BE2C (cell line): ENCODE measurements around the gene PGLYRP2.
A peak's percentile ranks its signal among the peaks of the same experiment; 100 is the strongest.

Source experiments
- DNase-seq: peaks from one replicate; pipeline ENCODE4 v3.0.0-alpha.2; 2020
- H3K27me3 ChIP-seq: fragments of 250-450 bp; sonication (Bioruptor Pico); 2 replicates; pipeline ENCODE4 v1.5.1; 2020; ENCODE audit warnings: mild to moderate bottlenecking
- H3K36me3 ChIP-seq: fragments of 250-450 bp; sonication (Bioruptor Pico); 2 replicates; pipeline ENCODE4 v1.5.1; 2020; ENCODE audit warnings: mild to moderate bottlenecking
- H3K4me1 ChIP-seq: fragments of 250-450 bp; sonication (Bioruptor Pico); 2 replicates; pipeline ENCODE4 v1.5.1; 2020
- H3K4me3 ChIP-seq: 2 replicates; pipeline ENCODE4 v1.5.1; 2011; ENCODE audit warnings: low read depth, low read length
- H3K9me3 ChIP-seq: fragments of 250-450 bp; sonication (Bioruptor Pico); 2 replicates; pipeline ENCODE4 v1.5.1; 2020
- TF ChIP-seq, protein P1 (sequence below): IDR thresholded peaks from 2 replicates; pipeline ENCODE4 v1.5.1; 2012; ENCODE audit warnings: mild to moderate bottlenecking, low read depth, low read length

The PGLYRP2 gene

DNA sequence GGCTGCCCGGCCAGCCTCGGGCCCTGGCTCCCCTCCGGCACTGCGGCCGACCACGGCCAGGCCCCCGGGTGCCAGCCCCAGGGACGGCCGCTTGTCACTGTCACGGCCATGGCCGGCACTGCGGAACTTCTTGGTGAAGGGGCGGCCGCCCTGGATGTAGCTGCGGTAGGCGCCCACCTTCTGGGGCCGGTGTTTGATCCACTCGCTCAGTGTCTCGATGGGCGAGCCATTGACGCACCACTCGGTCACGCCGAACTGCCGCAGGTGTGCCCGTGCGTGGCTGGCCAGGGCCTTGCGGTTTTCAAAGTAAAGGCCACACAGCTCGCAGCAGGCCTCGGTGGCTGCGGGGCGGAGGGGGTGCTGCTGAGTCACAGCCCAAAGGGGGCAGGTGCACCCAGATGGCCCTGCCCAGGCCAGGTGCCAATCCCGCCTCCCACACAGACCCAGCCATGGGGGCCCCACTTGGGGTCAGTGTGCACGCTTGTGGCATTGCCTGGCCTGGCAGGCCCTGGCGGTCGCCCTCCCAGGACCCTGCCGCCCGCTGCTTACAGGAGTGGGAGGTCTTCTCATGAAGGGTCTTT is 54.5 kb downstream of the PGLYRP2 start:
- TF ChIP-seq, protein P1, sequence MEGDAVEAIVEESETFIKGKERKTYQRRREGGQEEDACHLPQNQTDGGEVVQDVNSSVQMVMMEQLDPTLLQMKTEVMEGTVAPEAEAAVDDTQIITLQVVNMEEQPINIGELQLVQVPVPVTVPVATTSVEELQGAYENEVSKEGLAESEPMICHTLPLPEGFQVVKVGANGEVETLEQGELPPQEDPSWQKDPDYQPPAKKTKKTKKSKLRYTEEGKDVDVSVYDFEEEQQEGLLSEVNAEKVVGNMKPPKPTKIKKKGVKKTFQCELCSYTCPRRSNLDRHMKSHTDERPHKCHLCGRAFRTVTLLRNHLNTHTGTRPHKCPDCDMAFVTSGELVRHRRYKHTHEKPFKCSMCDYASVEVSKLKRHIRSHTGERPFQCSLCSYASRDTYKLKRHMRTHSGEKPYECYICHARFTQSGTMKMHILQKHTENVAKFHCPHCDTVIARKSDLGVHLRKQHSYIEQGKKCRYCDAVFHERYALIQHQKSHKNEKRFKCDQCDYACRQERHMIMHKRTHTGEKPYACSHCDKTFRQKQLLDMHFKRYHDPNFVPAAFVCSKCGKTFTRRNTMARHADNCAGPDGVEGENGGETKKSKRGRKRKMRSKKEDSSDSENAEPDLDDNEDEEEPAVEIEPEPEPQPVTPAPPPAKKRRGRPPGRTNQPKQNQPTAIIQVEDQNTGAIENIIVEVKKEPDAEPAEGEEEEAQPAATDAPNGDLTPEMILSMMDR: no peak
- no peaks in the 10 kb centered on the region for H3K27me3 ChIP-seq
- H3K36me3 ChIP-seq: peaks cover 73% of the 10 kb centered on the region
- DNase-seq: no peak
- H3K4me3 ChIP-seq: no peak overlapping the region
- H3K4me1 ChIP-seq: peaks cover 14% of the 10 kb centered on the region
- no peaks in the 10 kb centered on the region; the same call in 1 of the 2 replicates for H3K9me3 ChIP-seq

DNA sequence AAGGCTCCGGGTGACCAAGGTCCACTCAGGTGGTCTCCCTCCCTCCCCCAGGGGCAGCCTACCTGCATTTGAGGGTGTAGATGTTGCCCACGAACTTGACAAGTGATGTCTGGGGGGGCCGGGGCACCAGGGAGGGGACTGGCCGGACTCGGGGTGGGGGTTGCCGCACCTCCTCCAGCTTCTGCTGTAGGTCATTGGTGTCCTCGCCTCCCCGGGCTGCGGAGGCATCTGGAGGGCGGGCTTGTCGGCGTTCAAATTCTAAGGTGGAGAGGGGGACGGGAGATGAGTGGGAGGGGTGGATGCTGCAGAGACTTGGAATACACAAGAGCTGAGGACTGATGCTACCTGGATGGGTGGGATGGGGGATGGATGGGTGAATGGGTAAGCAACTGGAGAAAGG is 55.2 kb downstream of the PGLYRP2 start:
- H3K9me3 ChIP-seq: no peaks in the 10 kb centered on the region; the same call in 1 of the 2 replicates
- peaks cover 68% of the 10 kb centered on the region for H3K36me3 ChIP-seq
- no peaks in the 10 kb centered on the region for H3K27me3 ChIP-seq
- TF ChIP-seq, protein P1: no peak
- H3K4me1 ChIP-seq: peaks cover 14% of the 10 kb centered on the region
- no peak overlapping the region for H3K4me3 ChIP-seq
- no peak for DNase-seq

DNA sequence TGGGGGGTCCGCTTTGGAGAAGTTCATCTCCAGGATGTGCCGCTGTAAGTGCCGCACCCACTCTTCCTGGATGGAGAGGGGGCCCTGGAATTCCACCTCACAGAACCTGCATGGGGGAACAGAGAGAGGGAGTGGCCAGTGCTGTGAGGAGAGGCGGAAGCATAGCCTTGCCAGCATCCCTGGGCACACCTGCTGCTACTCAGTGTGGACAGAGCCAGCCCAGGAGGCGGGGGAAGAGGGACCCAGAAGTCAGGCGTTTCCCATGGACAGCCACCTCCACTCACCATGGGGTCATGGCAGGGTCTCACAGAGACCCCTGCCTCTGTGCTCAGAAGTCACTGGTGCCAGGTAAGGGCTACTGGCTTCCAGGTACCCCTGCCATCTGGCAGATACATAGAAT is 56.2 kb downstream of the PGLYRP2 start:
- peaks cover 62% of the 10 kb centered on the region for H3K36me3 ChIP-seq

DNA sequence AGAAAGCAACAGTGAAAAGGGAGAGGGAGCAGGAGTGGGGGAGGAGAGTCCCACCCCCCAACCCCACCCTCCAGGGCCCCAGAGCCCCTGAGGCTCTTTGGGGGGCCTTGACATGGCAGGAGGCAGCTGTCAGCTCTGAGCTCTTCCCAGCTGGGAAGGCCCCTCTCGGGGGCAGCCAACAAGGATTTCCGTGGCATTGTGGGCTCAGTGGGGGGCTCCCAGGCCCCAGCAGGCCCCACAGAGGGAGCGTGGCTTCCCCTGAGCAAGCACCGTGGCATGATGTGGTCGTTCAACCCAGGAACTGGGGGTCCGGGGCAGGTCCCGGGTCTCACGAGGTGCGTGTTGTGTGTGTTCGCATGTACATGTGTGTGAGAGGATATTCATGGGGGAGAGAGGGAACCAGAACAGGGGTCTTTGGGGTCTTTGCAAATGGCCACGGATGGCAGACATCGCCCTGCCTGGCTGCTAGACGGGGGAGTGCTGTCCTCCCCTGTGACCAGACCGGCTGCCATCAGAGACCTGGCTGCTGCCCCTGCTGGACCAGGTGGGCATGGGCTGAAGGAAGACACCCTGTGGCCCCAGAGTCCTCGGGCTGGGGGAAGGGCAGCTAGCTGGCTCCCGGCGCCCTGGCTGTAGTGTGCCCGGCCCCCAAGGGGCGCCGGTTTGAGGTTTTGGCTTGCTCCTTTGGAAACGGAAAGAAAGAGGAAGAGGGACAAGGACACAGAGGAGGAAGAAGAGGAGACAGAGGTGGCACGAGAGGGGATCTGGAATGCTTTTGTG is 56.8 kb downstream of the PGLYRP2 start:
- Histone ChIP-seq H3K9me3 (no peaks in the 10 kb centered on the region; the same call in 1 of the 2 replicates), H3K36me3 (peaks cover 55% of the 10 kb centered on the region), H3K27me3 (no peaks in the 10 kb centered on the region), H3K4me3 (no peak overlapping the region), H3K4me1 (peaks cover 14% of the 10 kb centered on the region)
- no peak for DNase-seq
- TF ChIP-seq, protein P1: no peak

More for the DNA sequence above, 56.2 kb downstream of the PGLYRP2 start:
- Histone ChIP-seq H3K9me3 (no peaks in the 10 kb centered on the region; the same call in 1 of the 2 replicates), H3K27me3 (no peaks in the 10 kb centered on the region), H3K4me3 (no peak overlapping the region), H3K4me1 (peaks cover 14% of the 10 kb centered on the region)
- no peak for DNase-seq
- TF ChIP-seq, protein P1: no peak

DNA sequence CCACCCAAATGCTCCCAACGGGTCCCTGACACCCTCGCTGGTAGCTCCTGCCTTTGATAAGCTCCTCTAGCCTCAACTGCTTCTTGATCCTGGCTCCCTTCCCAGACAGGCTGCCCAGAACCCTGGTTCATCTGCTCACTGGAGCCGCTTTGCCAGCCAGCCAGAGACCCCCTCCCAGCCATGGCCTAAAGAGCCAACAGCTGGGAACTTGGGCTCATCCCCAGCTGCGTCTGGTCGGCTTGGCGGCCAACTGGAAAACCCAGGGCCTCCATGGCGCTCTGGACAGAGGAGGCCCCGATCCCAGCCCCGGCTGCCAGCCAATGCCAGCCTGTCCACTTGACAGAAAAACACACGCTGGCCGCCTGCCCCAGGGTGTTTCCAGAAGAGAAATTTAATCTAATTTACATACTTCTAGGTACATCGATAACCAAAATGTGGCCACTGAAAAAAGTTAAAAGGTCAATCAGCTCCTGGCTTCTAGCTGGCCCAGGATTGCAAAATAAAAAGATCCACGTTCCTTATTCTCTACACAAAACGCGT is 57.5 kb downstream of the PGLYRP2 start:
- Histone ChIP-seq H3K36me3 (peaks cover 49% of the 10 kb centered on the region), H3K4me1 (peaks cover 14% of the 10 kb centered on the region), H3K4me3 (no peak overlapping the region), H3K9me3 (no peaks in the 10 kb centered on the region; the same call in 1 of the 2 replicates), H3K27me3 (no peaks in the 10 kb centered on the region)
- TF ChIP-seq, protein P1: no peak
- DNase-seq: peak; percentile 84
